Measurements from ENCODE around the gene RHNO1. TPM values are rescaled to one million over a fixed set of nuclear protein-coding genes. Genes with fewer than 3 reads are reported as not detected.

The RHNO1 gene
- total and polyA plus RNA-seq, 2 donors (not counting 3 experiments of a cell fraction or from before 2014, with no cell fraction given): 33.8 to 35.2 TPM

DNA sequence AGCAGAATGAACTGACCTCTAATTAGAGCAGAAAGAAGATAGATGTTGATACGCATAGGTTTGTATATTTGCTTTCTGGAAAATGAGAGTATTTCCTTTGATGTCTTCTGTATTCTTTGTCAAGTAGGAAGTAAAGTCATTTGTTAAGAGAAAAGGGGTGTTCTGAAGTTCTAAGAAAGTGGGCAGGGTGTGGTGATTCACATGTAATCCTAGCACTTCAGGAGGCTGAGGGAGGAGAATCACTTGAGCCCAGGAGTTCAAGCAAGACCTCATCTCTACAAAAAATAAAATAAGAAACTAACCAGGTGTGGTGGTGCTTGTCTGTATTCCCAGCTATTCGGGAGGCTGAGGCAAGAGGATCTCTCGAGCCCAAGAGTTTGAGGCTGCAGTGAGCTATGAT is 2.8 kb downstream of the RHNO1 start:
- Histone ChIP-seq H3K9ac (replicated peaks; ENCODE audit: extremely low read depth, insufficient read depth, low read length) (no peak overlapping the region), H3K9me1 (replicated peaks; ENCODE audit: control insufficient read depth, extremely low read depth, insufficient read depth, low read length) (no peaks in the 10 kb centered on the region), H3K27me3 (ENCODE audit: control insufficient read depth in 2 of 2, insufficient read depth in 2 of 2, low read length in 2 of 2) (no peaks in the 10 kb centered on the region), H2AFZ (ENCODE audit: low read depth, low read length) (no peak overlapping the region), H3K4me1 (ENCODE audit: control insufficient read depth, extremely low read depth, insufficient read depth, low read length) (peaks cover 17% of the 10 kb centered on the region), H3K79me2 (ENCODE audit: control insufficient read depth, insufficient read depth, low read length) (peaks cover 66% of the 10 kb centered on the region), H3K9me3 (replicated peaks; ENCODE audit: control insufficient read depth, insufficient read depth, low read length) (no peaks in the 10 kb centered on the region), H3K4me3 (replicated peaks in 1 of 3; ENCODE audit: insufficient read depth in 1 of 3, low read depth in 1 of 3, low read length in 3 of 3) (no peak overlapping the region), H3K4me2 (ENCODE audit: insufficient read depth, low read length) (no peak overlapping the region), H4K20me1 (replicated peaks; ENCODE audit: control insufficient read depth, extremely low read depth, insufficient read depth, low read length) (no peaks in the 10 kb centered on the region), H3K36me3 (ENCODE audit: control insufficient read depth in 2 of 2, extremely low read depth in 1 of 2, insufficient read depth in 2 of 2, low read length in 2 of 2) (no peaks in the 10 kb centered on the region), H3K27ac (ENCODE audit: insufficient read depth, low read depth, low read length) (no peak overlapping the region)
- ChIA-PET POLR2A (no interaction called here), CTCF (interaction anchor here (1.3 to 2.0 kb wide), 2 partner anchors 154 to 162 kb away, joined by 4 to 8 read pairs; no protein-coding TSS in a partner anchor)
- FAIRE-seq: no peak
- no peak for TF ChIP-seq CTCF (IDR thresholded peaks at IDR 0.05; ENCODE audit: extremely low read depth in 1 of 2, insufficient read depth in 1 of 2, low read depth in 1 of 2, low read length in 2 of 2)
- no peak for TF ChIP-seq JUN (IDR thresholded peaks at IDR 0.05; ENCODE audit: borderline replicate concordance, insufficient read depth, insufficient read length, low read depth)
- TF ChIP-seq POLR2AphosphoS5 (IDR thresholded peaks at IDR 0.05; ENCODE audit: insufficient read depth, low read depth, low read length): no peak
- TF ChIP-seq FOS (IDR thresholded peaks at IDR 0.05; ENCODE audit: borderline replicate concordance, insufficient read depth, low read length): no peak
- no peak for TF ChIP-seq GATA2 (IDR thresholded peaks at IDR 0.05; ENCODE audit: insufficient read depth, insufficient read length, low read depth, low read length)
- TF ChIP-seq POLR2A (IDR thresholded peaks at IDR 0.05; ENCODE audit: low read depth, low read length): no peak
- TF ChIP-seq EZH2 (IDR thresholded peaks at IDR 0.05; ENCODE audit: borderline replicate concordance, low read depth, low read length, severe bottlenecking): no peak
- TF ChIP-seq MYC (IDR thresholded peaks at IDR 0.05; ENCODE audit: low read depth, low read length): no peak
- TF ChIP-seq, protein P1, sequence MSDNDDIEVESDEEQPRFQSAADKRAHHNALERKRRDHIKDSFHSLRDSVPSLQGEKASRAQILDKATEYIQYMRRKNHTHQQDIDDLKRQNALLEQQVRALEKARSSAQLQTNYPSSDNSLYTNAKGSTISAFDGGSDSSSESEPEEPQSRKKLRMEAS (IDR thresholded peaks at IDR 0.05; ENCODE audit: insufficient read depth, insufficient read length): no peak
- no TSS peak for BruUV-seq (replicated peaks)
- dilution Hi-C loops (cut with MboI; ENCODE audit: extremely low pct_ligation_motif_present, low sequenced_read_pairs): no loop called here
- DNase-seq (ENCODE audit: low read depth, low spot score): no peak
- intact Hi-C loops (cut with micrococcal nuclease): no loop called here

Data from endothelial cell of umbilical vein (primary cell).